HG03354 (cell line): ENCODE measurements around the gene PPP2R2C.
A peak's percentile ranks its signal among the peaks of the same experiment; 100 is the strongest.

Source experiments
- ATAC-seq: cut with Tn5 transposase; IDR thresholded peaks from one replicate; pipeline ENCODE4 v1.9.1; 2021; ENCODE audit warnings: mild to moderate bottlenecking; ENCODE audit not compliant: unreplicated experiment, poor library complexity, severe bottlenecking

Gene PPP2R2C

GRCh38 chr4:6326312-6327060 is 145.9 kb downstream of the PPP2R2C start:
- no peak for ATAC-seq

GRCh38 chr4:6325788-6326290 is 146.6 kb downstream of the PPP2R2C start:
- ATAC-seq: no peak

DNA sequence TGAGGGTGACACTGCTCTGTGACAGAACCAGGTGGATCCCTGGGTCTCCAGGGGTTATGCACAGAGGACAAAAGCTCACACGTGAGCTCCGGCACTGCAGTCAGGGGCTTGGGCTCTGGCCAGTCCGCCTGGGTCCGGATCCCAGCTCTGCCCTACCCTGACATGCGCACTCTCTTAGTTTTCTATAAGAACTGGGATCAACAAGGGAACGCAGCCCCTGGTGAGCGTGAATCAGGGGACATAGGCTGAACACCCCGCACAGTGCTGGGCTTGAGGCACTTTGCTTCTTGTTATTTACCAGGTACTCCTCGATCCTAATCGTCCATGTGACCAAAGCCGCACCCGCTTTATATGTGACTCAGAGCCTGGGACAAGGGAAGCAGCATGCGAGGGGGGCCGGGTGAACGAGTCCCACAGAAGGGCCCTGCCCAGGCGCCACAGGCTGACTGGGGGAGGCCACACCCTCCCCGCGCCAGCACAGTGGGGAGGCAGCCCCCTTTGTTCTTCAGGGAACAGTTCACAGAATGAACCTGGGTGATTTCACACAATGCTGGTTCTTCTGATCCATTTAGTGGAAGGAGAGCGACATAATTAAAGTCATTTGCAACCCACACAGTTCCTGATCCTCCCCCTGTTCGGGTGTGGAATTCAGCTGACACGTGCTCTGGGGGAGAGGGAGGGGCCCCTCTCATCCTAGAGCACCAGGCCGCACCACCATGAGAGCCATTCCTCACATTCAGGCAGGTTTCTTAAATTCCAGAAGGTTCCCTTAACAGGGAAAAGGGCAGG is 147.2 kb downstream of the PPP2R2C start:
- ATAC-seq: no peak

- no peak for ATAC-seq
Measured at GRCh38 chr4:6324461-6324998, 147.9 kb downstream of the PPP2R2C start.

DNA sequence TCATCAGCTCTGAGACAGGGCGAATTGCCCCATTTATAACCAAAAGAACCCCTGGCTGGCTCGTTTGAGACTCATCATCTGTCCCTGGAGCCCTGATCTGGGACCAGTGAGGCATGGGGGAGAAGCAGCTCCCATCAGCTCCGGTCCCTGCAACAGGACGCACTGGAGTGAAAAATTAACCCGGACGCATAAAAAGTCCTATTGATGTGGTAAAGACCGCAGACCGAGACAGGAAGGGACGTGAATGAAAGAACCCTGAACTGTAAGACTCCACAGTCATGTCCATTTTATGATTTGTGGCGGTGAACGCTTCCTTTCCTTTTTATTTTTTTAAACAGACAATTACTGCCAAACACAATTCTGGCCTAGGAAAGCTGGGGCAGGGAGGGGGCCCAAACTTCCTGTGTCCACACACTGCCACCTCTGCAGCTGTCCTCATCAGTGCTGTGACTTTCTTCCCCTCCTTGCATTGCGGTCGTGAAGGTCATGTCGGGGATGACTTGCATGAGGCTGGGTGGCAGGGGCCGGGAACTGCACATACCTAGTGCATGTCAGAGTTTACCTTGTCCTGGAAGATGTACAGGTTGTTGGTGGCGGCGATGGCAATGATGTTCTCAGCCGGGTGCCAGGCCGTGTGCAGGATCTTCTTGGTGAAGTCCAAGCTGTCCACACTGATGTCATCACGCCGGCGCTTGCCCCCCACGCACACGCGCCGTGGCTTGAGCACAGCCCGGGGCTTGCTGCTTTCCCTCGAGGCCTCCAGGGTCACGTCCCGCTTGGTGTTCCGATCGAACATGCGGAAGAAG is 149.4 kb downstream of the PPP2R2C start:
- peak; percentile 57 for ATAC-seq

DNA sequence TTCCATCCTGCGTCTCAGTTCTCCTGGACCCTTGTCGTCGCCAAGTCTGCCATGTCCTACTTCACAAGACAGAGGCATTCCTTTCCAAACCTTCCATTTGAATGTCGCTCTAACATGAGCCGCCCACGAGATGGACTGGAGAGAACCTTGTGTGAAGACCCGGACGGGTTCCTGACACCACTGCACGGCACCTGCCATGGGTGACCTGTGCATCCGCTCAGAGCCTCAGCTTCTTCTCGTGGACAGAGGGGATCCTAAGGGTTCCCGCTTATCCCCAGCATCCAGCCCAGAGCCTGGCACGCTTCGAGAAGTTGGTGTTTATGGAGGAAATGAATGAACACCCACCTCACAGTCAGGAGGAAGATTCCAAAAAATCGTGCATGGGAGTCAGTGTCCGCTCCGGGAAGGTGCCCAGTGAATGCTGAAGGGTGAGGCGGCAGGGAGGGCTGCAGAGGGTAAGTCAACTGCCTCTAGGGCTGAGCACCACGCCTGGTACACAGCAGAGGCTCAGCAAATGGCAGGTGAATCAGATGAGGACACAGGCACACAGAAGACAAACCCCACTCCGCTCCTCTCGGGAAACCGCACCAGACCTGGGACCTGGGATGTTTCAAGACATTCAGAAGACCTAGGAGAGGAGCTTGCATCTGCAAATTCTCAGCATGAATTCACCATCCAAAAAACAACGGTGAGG is 150.2 kb downstream of the PPP2R2C start:
- ATAC-seq: no peak

DNA sequence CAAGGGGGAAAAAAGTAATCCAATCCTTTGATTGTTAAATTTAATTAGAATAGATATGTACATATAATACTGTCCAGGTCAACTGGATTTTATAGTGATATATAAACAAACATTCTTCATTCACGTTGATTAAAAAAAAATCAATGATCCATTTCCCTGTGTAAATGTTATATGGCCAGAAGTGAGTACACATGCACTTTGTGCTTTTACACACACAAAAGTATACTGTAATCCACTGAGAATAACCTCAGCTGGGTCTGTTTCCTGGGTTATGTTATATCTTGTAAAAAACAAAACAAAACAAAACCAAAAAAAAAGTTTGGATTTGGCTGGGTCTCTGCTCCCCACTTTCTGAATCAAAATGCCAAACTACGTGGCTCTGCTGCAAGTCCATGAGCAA is 151.1 kb downstream of the PPP2R2C start:
- no peak for ATAC-seq

DNA sequence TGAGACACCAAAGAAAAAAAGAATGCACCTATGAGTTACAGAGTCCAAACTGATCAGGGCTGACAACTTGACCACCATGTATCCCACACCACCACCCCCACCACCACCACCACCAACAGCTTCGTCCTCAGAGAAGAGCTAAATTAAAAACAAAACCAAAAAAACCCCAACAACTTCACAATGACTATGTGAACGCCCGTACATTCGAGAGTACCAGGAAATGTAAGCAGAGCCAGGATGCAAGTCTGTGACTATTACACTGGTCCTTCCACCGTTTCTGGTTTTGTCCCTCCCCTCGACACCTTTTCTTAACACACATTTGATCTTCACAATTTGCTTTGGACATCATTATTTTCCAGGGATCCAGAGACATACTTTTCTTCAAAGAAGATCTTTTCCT is 151.8 kb downstream of the PPP2R2C start:
- no peak for ATAC-seq

- no peak for ATAC-seq
Measured at GRCh38 chr4:6319530-6320150, 152.8 kb downstream of the PPP2R2C start.

DNA sequence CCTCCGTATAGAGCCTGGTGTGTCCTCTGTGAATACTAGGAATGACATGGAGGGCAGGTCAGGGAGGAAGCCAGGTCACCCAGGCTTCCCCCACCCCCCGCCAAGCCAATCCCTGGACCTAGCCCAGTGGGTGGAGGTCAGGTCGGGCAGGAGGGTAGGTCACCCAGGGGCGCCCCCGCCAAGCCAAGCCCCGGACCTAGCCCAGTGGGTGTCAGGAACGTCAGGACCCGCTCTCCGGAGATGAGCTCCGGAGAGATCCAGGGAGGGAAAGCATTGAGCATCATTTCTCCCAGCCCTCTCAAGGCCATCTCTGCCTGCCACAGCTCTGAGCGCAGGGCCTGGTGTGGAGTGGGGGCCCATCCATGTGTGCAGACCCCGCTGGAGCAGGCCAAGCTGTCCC is 154.2 kb downstream of the PPP2R2C start:
- ATAC-seq: no peak

DNA sequence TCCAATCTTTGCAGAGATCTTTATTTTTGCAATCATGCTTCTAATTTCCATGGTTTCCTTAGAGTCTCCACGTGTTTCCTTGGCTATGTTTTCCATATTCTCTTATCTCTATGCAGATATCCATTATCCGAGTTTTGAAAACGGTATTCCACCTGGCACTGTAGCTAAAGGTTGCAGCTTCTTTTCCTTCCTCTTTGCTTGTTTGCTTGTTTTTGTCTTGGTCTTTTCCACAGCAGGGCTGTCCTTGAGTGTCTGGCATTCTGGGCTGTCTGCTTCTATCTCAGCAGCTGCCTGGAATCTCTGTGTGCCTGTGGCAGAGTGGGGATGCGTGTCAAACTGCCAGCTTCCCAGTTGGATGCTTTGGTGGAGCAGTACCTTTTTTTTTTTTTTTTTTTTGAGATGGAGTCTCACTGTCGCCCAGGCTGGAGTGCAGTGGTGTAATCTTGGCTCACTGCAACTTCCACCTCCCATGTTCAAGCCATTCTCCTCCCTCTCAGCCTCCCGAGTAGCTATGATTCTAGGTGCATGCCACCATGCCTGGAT is 155.9 kb downstream of the PPP2R2C start:
- ATAC-seq: no peak

- no peak for ATAC-seq
Measured at GRCh38 chr4:6313216-6313615, 159.2 kb downstream of the PPP2R2C start.

DNA sequence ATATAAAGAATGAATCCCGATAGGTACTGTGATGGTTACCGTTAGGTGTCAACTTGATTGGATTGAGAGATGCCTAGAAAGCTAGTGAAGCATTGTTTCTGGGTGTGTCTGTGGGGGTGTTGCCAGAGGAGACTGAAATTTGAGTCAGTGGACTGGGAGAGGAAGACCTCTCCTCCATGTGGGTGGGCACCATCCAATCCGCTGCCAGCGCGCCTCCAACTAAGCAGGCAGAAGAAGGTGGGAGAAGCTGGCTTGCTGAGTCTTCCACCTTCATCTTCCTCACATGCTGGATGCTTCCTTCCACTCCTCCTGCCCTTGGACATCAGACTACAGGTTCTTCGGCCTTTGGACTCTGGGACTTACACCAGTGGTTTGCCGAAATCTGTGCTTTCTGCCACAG is 162.6 kb downstream of the PPP2R2C start:
- no peak for ATAC-seq

DNA sequence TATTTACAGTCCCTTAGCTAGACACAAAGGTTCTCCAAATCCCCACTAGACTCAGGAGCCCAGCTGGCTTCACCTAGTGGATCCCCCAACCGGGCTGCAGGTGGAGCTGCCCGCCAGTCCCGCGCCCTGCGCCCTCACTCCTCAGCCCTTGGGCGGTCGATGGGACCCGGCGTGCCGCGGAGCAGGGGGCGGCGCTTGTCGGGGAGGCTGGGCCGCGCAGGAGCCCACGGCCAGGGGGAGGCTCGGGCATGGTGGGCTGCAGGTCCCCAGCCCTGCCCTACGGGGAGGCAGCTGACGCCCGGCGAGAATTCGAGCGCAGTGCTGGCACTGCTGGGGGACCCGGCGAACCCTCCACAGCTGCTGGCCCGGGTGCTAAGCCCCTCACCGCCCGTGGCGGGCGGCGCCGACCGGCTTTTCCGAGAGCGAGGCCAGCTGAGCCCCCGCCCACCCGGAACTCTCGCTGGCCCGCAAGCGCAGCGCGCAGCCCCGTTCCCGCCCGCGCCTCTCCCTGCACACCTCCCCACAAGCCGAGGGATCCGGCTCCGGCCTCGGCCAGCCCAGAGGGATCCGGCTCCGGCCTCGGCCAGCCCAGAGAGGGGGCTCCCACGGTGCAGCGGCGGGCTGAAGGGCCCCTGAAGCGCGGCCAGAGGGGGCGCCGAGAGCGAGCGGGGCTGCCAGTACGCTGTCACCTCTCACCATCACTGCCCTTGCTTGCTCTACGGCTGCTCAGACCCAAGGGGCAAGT is 163.3 kb downstream of the PPP2R2C start:
- ATAC-seq: no peak

DNA sequence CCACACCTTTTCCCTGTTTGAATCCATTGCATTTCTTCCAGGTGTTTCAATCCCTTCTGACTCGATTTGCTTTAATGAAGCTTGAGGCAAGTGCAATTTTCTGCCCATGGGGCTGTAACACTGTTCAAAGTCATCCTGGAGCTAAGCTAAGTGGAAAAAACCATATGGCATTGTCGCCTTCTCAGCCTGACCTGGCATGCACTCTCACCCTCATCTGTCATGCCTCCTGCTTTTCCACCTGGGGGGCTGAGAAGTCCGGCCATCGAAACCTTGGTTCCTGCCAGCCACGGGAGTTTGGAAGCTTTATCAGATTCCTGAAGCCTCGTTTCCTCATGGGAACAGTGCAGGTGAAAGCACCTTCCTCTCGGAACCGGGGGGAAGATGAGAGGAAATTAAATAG is 164.5 kb downstream of the PPP2R2C start:
- no peak for ATAC-seq

GRCh38 chr4:6307230-6307629 is 165.2 kb downstream of the PPP2R2C start:
- no peak for ATAC-seq

- no peak for ATAC-seq
Measured at GRCh38 chr4:6306299-6306698, 166.1 kb downstream of the PPP2R2C start.

GRCh38 chr4:6303943-6304342 is 168.5 kb downstream of the PPP2R2C start:
- no peak for ATAC-seq
